Activated CD4-positive, alpha-beta T cell treated with anti-CD3 and anti-CD28 coated beads for 36 hours (primary cell): Measurements from ENCODE around the gene CDH24. TPM values are rescaled to one million over a fixed set of nuclear protein-coding genes. Genes with fewer than 3 reads are reported as not detected.

ENCODE experiments used
- ATAC-seq: fragments of 200-7000 bp; cut with Tn5 transposase; one replicate; pipeline ENCODE4 v1.10.0; 2021; ENCODE audit warnings: mild to moderate bottlenecking, moderate library complexity
- CTCF ChIA-PET: fragments of 350-600 bp; sonication (Branson Sonifier 250); formaldehyde crosslinking; loops from one replicate; lab custom pipeline; 2021; ENCODE audit warnings: antibody characterized with exemption; lab: Charles Lee
- POLR2A ChIA-PET: fragments of 350-600 bp; sonication (Branson Sonifier 250); formaldehyde crosslinking; loops from one replicate; lab custom pipeline; 2021; ENCODE audit warnings: antibody characterized with exemption, inconsistent platforms; lab: Charles Lee
- DNase-seq: peaks from one replicate; pipeline ENCODE4 v3.0.0-alpha.2; 2020
- H3K27ac Mint-ChIP-seq: one replicate; pipeline ENCODE4 v1.8.0; 2021; ENCODE audit warnings: mixed read lengths
- H3K27me3 Mint-ChIP-seq: one replicate; pipeline ENCODE4 v1.8.0; 2021; ENCODE audit warnings: mixed read lengths
- H3K36me3 Mint-ChIP-seq: one replicate; pipeline ENCODE4 v1.8.0; 2021; ENCODE audit warnings: low read depth, mixed read lengths
- H3K4me1 Mint-ChIP-seq: one replicate; pipeline ENCODE4 v1.8.0; 2021; ENCODE audit warnings: mixed read lengths
- H3K4me3 Mint-ChIP-seq: one replicate; pipeline ENCODE4 v1.8.0; 2021; ENCODE audit warnings: mild to moderate bottlenecking, moderate library complexity, mixed read lengths
- H3K9me3 Mint-ChIP-seq: one replicate; pipeline ENCODE4 v1.8.0; 2021; ENCODE audit warnings: low read depth, mixed read lengths
- intact Hi-C, 2 experiments: fragments of 100-400 bp; cut with DNase I in 1 of 2; cut with micrococcal nuclease in 1 of 2; formaldehyde crosslinking; loops; one replicate each; pipeline versions ENCODE4 v1.14.2 to v1.15.1; 2022 to 2024; cut with DNase I, micrococcal nuclease
- total RNA-seq, 2 experiments: library from RNA; stranded (reverse); gene quantifications; one replicate each; pipeline ENCODE4 v1.2.3, GENCODE V29; 2021

The CDH24 gene
- total RNA-seq, 2 experiments from 2014 or later, result 0.82 to 1.1 TPM

DNA sequence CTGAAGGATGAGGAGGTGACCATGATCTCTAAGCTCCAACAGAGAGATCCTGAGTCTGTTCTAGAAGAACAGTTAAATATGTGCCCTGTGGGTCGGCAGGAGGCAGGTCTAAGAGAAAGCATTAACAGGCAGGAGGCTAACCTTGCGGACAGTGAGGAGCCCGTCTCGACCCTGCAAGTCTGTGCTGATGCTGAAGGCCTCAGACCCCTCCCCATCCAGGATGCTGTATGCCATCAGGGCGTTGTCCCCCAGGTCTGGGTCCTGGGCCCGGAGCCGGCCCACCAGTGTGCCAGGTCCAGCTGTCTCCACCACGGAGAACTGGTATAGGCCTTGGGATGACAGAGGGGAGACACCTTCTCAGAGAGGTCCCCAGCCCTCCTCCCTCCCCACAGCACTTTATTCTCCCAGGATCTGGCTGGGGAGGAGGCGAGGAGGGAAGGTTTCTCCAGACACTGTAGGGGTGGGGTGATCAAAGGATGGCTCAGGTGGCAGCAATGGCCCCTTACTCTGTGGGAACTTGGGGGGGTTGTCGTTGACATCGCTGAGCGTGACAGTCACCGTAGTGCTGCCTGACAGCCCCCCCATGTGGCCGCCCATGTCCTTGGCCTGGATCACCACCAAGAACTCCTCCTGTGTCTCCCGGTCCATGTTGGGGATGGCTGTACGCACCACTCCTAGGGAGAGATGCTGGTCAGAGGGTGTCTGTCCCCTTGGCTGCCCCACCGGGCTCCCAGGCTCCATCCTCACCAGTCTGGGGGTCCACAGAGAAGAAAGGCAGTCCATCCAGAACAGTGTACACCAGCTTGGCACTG is 3.1 kb downstream of the CDH24 start:
- DNase-seq, result peak; percentile 72
- Mint-ChIP-seq H3K9me3 (no peaks in the 10 kb centered on the region), H3K4me3 (no peak overlapping the region), H3K27ac (no peak overlapping the region), H3K27me3 (no peaks in the 10 kb centered on the region), H3K4me1 (peaks cover 15% of the 10 kb centered on the region), H3K36me3 (peaks cover 4% of the 10 kb centered on the region)
- intact Hi-C loops, result no loop called here
- no peak for ATAC-seq
- ChIA-PET POLR2A (no interaction called here), CTCF (interaction anchor here (0.7 to 19.3 kb wide), 10 partner anchors 10 to 125 kb away, joined by 3 to 751 read pairs (median 5); partner anchors contain the start of genes AJUBA and PRMT5)

DNA sequence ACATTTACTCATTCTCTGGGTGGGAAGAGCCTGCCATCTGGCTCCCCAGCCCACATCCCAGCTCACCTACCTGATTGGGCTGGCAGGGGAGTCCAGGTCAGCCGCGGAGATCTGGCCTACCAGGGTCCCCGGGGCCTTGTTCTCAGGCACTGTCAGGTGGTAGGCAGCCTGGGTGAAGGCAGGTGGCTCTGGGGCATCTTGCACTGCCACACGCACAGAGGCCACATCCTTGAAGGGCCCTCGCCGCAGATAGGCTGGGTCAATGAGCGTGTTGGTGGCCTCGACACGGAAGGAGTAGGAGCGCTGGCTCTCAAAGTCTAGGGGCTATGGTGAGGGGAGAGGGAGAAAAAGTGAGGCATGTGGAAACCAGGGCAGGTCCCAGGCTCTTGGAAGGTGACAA is 3.9 kb downstream of the CDH24 start:
- Mint-ChIP-seq H3K4me1 (peaks cover 15% of the 10 kb centered on the region), H3K9me3 (no peaks in the 10 kb centered on the region), H3K36me3 (peaks cover 1% of the 10 kb centered on the region), H3K27ac (no peak overlapping the region), H3K4me3 (no peak overlapping the region), H3K27me3 (no peaks in the 10 kb centered on the region)
- ChIA-PET POLR2A (no interaction called here), CTCF (interaction anchor here (0.7 to 19.3 kb wide), 6 partner anchors 13 to 119 kb away, joined by 3 to 751 read pairs (median 16); partner anchors contain the start of gene AJUBA)
- ATAC-seq, result no peak
- no peak for DNase-seq
- intact Hi-C loops, result no loop called here

DNA sequence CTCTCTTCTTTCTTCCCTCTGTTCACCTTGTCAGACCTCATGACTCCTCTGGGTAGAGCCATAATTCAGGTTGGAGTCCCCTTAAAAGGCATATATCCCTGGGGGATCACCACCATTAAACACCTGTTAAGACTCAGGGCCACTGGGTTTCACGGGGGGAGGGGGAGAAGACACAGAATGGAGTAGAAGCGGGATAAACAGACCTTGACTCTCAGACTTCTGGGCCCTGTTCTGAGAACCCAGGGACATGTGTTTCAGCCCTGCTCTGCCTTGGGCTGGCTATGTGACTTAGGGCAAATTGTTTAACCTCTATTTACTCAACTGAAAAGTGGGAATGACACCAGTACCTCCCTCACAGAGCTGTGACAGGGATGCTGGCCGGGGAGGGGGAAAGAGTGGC is 4.6 kb downstream of the CDH24 start:
- H3K4me3 Mint-ChIP-seq, result no peak overlapping the region
- H3K27me3 Mint-ChIP-seq, result no peaks in the 10 kb centered on the region
- no peak overlapping the region for H3K27ac Mint-ChIP-seq
- ChIA-PET CTCF (interaction anchor here (0.5 to 19.3 kb wide), 9 partner anchors 13 to 97 kb away, joined by 3 to 751 read pairs (median 4); partner anchors contain the start of gene AJUBA), POLR2A (interaction anchor here (0.6 kb wide), 1 partner anchor 57 kb away, joined by 3 read pairs; no protein-coding TSS in a partner anchor)
- no peaks in the 10 kb centered on the region for H3K36me3 Mint-ChIP-seq
- H3K4me1 Mint-ChIP-seq, result peaks cover 11% of the 10 kb centered on the region
- intact Hi-C loops, result no loop called here
- ATAC-seq (no peak), DNase-seq (no peak)
- H3K9me3 Mint-ChIP-seq, result no peaks in the 10 kb centered on the region

DNA sequence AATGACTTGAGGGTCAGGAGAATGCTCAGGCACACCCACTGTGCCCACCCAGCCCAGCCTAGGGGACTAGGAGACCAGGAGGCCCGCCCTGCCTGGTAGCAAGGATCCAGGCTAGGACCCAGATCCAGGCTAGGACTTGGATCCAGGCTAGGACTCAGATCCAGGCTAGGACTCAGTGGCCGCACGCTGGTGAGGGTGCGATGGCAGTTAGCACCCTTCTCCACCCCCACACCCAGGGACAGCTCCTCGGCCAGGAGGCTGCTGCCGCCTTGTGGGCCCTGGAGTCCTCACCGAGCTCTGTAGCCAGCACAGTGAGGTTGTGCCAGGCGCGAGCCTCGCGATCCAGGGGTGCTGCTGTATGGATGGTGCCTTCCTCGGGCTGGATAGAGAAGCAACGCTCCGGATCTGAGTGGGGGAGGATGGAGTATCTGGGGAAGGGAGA is 5.1 kb downstream of the CDH24 start:
- intact Hi-C loops, result no loop called here

DNA sequence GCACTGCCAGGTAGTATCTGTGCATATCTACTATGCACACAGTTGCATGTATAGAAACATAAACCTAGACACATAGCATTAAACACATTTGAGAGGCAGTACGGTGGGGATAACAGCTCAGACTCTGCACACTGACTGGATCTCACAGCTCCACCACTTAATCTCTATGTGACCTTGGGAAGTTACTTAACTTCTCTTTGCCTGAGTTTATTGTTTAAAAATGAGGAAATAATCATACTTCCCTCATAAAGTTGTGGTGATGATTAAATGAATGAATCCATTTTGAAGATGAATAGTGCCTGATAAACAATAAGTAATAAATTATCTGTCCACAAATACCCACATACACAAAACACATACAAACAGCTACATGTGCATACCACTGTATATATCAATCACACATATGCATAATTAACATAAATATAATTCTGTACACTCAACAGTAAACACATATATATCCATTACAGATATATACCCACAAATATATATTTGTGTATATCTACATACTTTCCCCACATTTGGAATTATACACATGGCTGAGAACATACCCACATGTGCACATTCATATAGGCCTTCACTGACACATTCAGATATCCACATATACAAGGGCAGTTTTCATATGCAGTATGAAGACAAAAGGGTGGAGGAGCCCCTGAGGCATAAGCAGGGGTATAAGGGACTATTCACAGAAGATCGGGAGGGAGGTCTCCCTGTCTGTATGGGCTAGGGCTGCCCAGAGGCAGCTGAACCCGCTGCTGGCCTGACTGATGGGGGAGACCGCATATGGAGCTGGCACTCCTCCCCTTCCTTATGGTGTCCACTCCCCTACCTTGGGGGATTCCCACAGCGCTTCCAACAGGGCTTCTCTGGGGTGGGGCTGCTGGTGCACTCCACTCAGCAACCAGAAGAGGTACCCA is 5.9 kb downstream of the CDH24 start:
- peaks cover 2% of the 10 kb centered on the region for H3K36me3 Mint-ChIP-seq
- H3K9me3 Mint-ChIP-seq, result no peaks in the 10 kb centered on the region
- DNase-seq (no peak), ATAC-seq (no peak)
- H3K4me1 Mint-ChIP-seq, result peaks cover 5% of the 10 kb centered on the region
- intact Hi-C loops, result no loop called here
- ChIA-PET CTCF (interaction anchor here (0.8 to 19.3 kb wide), 6 partner anchors 17 to 79 kb away, joined by 3 to 751 read pairs (median 8); partner anchors contain the start of gene AJUBA), POLR2A (no interaction called here)
- H3K4me3 Mint-ChIP-seq, result no peak overlapping the region
- H3K27ac Mint-ChIP-seq, result no peak overlapping the region
- H3K27me3 Mint-ChIP-seq, result peaks cover 2% of the 10 kb centered on the region

More for the DNA sequence above, 5.1 kb downstream of the CDH24 start:
- H3K27ac Mint-ChIP-seq, result no peak overlapping the region
- ChIA-PET POLR2A (interaction anchor here (0.6 kb wide), 1 partner anchor 57 kb away, joined by 3 read pairs; no protein-coding TSS in a partner anchor), CTCF (interaction anchor here (0.8 to 19.3 kb wide), 7 partner anchors 12 to 80 kb away, joined by 3 to 751 read pairs (median 11); partner anchors contain the start of gene AJUBA)
- peaks cover 2% of the 10 kb centered on the region for H3K36me3 Mint-ChIP-seq
- ATAC-seq, result no peak
- H3K27me3 Mint-ChIP-seq, result peaks cover 2% of the 10 kb centered on the region
- H3K4me3 Mint-ChIP-seq, result no peak overlapping the region
- no peaks in the 10 kb centered on the region for H3K9me3 Mint-ChIP-seq
- DNase-seq, result peak; percentile 44
- peaks cover 11% of the 10 kb centered on the region for H3K4me1 Mint-ChIP-seq

DNA sequence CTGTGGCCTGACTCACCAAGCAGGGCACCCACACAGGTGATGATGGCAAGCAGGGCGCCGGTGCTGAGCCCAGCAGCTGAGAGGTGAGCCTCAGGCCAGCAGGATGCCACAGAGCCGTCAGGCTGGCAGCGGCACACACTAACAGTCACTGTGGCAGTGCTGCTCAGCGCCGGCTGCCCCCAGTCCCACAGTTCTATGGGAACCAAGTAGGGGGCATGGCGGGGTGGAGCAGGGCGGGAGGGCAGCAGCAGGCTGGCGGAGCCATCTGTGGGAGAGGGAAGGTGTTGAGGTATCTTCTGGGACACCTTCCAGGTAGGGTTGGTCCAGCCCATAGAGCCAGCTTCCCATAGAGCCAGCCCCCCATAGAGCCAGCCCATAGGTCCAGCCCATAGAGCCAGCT is 8.3 kb downstream of the CDH24 start:
- H3K4me1 Mint-ChIP-seq, result no peaks in the 10 kb centered on the region
- POLR2A ChIA-PET, result no interaction called here
- H3K36me3 Mint-ChIP-seq, result peaks cover 2% of the 10 kb centered on the region
- H3K27me3 Mint-ChIP-seq, result peaks cover 2% of the 10 kb centered on the region
- DNase-seq, result no peak
- intact Hi-C loops, result no loop called here
- H3K27ac Mint-ChIP-seq, result no peak overlapping the region
- no peak overlapping the region for H3K4me3 Mint-ChIP-seq
- CTCF ChIA-PET, result interaction anchor here (0.6 to 1.3 kb wide), 3 partner anchors 42 to 67 kb away, joined by 3 to 4 read pairs (median 3); no protein-coding TSS in a partner anchor
- no peaks in the 10 kb centered on the region for H3K9me3 Mint-ChIP-seq
- ATAC-seq, result no peak

GRCh38 chr14:23047751-23048693 is 9.3 kb downstream of the CDH24 start:
- no peaks in the 10 kb centered on the region for H3K4me1 Mint-ChIP-seq
- H3K27me3 Mint-ChIP-seq, result peaks cover 2% of the 10 kb centered on the region
- POLR2A ChIA-PET, result no interaction called here
- H3K36me3 Mint-ChIP-seq, result peaks cover 2% of the 10 kb centered on the region
- no peak overlapping the region for H3K27ac Mint-ChIP-seq
- CTCF ChIA-PET, result interaction anchor here (1.1 to 1.6 kb wide), 2 partner anchors 41 to 58 kb away, joined by 3 read pairs; no protein-coding TSS in a partner anchor
- DNase-seq (no peak), ATAC-seq (no peak)
- H3K4me3 Mint-ChIP-seq, result no peak overlapping the region
- intact Hi-C loops, result no loop called here
- no peaks in the 10 kb centered on the region for H3K9me3 Mint-ChIP-seq

GRCh38 chr14:23047034-23047634 is 10.2 kb downstream of the CDH24 start:
- H3K9me3 Mint-ChIP-seq, result no peaks in the 10 kb centered on the region
- intact Hi-C loops, result no loop called here
- H3K4me1 Mint-ChIP-seq, result no peaks in the 10 kb centered on the region
- ATAC-seq, result no peak
- DNase-seq, result no peak
- CTCF ChIA-PET, result interaction anchor here (0.8 to 1.6 kb wide), 5 partner anchors 11 to 62 kb away, joined by 3 to 6 read pairs (median 3); partner anchors contain the start of gene CDH24
- H3K36me3 Mint-ChIP-seq, result peaks cover 2% of the 10 kb centered on the region
- H3K27ac Mint-ChIP-seq, result no peak overlapping the region
- H3K27me3 Mint-ChIP-seq, result peaks cover 2% of the 10 kb centered on the region
- H3K4me3 Mint-ChIP-seq, result no peak overlapping the region
- POLR2A ChIA-PET, result interaction anchor here (0.6 kb wide), 1 partner anchor 1598 kb away, joined by 3 read pairs; no protein-coding TSS in a partner anchor

GRCh38 chr14:23045419-23046357 is 11.6 kb downstream of the CDH24 start:
- peaks cover 2% of the 10 kb centered on the region for H3K36me3 Mint-ChIP-seq
- DNase-seq (no peak), ATAC-seq (no peak)
- peaks cover 2% of the 10 kb centered on the region for H3K27me3 Mint-ChIP-seq
- no peaks in the 10 kb centered on the region for H3K4me1 Mint-ChIP-seq
- no peaks in the 10 kb centered on the region for H3K9me3 Mint-ChIP-seq
- intact Hi-C loops, result no loop called here
- POLR2A ChIA-PET, result no interaction called here
- no peak overlapping the region for H3K4me3 Mint-ChIP-seq
- CTCF ChIA-PET, result interaction anchor here (0.6 to 1.3 kb wide), 4 partner anchors 14 to 69 kb away, joined by 3 to 4 read pairs (median 4); no protein-coding TSS in a partner anchor
- no peak overlapping the region for H3K27ac Mint-ChIP-seq
